Measurements from ENCODE around the gene RETNLB.

DNA sequence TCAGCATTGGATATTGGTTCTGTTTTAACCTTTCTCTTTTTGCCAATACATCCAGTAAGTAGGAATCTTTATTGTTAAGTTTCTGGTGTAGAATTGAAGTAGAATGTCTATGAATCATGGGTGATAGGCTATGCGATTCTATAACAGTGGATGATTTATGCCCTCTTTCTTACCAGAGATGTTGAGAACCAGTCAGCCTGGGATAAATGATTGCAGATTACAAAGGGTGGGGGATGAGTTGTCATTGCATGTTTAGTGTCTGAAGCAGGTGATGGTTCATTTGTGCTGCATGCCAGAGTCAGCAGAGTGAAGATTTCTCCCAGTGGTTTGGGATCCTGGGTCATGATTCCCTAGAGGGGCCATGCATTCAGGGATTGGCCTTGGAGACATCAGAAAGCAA lies 14.3 kb downstream of the RETNLB start:
- TF ChIP-seq, protein P1, sequence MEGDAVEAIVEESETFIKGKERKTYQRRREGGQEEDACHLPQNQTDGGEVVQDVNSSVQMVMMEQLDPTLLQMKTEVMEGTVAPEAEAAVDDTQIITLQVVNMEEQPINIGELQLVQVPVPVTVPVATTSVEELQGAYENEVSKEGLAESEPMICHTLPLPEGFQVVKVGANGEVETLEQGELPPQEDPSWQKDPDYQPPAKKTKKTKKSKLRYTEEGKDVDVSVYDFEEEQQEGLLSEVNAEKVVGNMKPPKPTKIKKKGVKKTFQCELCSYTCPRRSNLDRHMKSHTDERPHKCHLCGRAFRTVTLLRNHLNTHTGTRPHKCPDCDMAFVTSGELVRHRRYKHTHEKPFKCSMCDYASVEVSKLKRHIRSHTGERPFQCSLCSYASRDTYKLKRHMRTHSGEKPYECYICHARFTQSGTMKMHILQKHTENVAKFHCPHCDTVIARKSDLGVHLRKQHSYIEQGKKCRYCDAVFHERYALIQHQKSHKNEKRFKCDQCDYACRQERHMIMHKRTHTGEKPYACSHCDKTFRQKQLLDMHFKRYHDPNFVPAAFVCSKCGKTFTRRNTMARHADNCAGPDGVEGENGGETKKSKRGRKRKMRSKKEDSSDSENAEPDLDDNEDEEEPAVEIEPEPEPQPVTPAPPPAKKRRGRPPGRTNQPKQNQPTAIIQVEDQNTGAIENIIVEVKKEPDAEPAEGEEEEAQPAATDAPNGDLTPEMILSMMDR (IDR thresholded peaks at IDR 0.05; ENCODE audit: low read depth, low read length, poor library complexity, severe bottlenecking): no peak
- no peak for TF ChIP-seq EZH2phosphoT487 (IDR thresholded peaks at IDR 0.05; ENCODE audit: borderline replicate concordance, low read length)
